ENCODE results near the gene MAGIX.

Gene MAGIX

GRCh38 chrX:49184294-49185281, 22.0 kb downstream of the MAGIX start:
- DNase-seq, result peak; percentile 70

- peak; percentile 64 for DNase-seq
Measured at GRCh38 chrX:49186125-49187027, 23.8 kb downstream of the MAGIX start, which contains the start of gene PRICKLE3. TSS of gene PRICKLE3 (minus strand) at chrX:49186373. CDS start at chrX:49186297, 76 bp downstream.

GRCh38 chrX:49187028-49187394, 24.5 kb downstream of the MAGIX start:
- DNase-seq, result no peak

- DNase-seq, result no peak
Measured at GRCh38 chrX:49187526-49187925, 25.0 kb downstream of the MAGIX start.

- no peak for DNase-seq
Measured at GRCh38 chrX:49188468-49189076, 26.0 kb downstream of the MAGIX start.

- DNase-seq, result no peak
Measured at GRCh38 chrX:49189606-49190005, 27.0 kb downstream of the MAGIX start.

- DNase-seq, result peak; percentile 83
Measured at GRCh38 chrX:49190821-49191573, 28.4 kb downstream of the MAGIX start.

GRCh38 chrX:49191574-49192011, 29.0 kb downstream of the MAGIX start:
- DNase-seq, result no peak

- no peak for DNase-seq
Measured at GRCh38 chrX:49192722-49193328, 30.3 kb downstream of the MAGIX start.

GRCh38 chrX:49193542-49193964, 31.0 kb downstream of the MAGIX start:
- DNase-seq, result no peak

- no peak for DNase-seq
Measured at GRCh38 chrX:49197543-49198087, 35.1 kb downstream of the MAGIX start.

GRCh38 chrX:49198540-49199314, 36.2 kb downstream of the MAGIX start:
- DNase-seq, result no peak

GRCh38 chrX:49199315-49199595, 36.7 kb downstream of the MAGIX start:
- DNase-seq, result no peak

GRCh38 chrX:49199906-49200771, 37.6 kb downstream of the MAGIX start, which contains the start of gene SYP:
TSS of gene SYP (minus strand) at chrX:49200193. CDS start at chrX:49200186, 7 bp downstream.
- DNase-seq, result peak; percentile 88

- no peak for DNase-seq
Measured at GRCh38 chrX:49202022-49202421, 39.5 kb downstream of the MAGIX start.

- no peak for DNase-seq
Measured at GRCh38 chrX:49203536-49203935, 41.0 kb downstream of the MAGIX start.

- DNase-seq, result no peak
Measured at GRCh38 chrX:49204017-49204416, 41.5 kb downstream of the MAGIX start.

GRCh38 chrX:49204709-49205108, 42.2 kb downstream of the MAGIX start:
- no peak for DNase-seq

- DNase-seq, result no peak
Measured at GRCh38 chrX:49205443-49205842, 42.9 kb downstream of the MAGIX start.

GRCh38 chrX:49206543-49206942, 44.0 kb downstream of the MAGIX start:
- DNase-seq, result no peak
